ENCODE results near the gene NID1.

- TF ChIP-seq EZH2 (IDR thresholded peaks at IDR 0.05; ENCODE audit: low read length, unreplicated experiment) (no peak), CTCF (conservative IDR thresholded peaks at IDR 0.05; ENCODE audit: low read depth, low read length) (no peak), EZH2phosphoT487 (IDR thresholded peaks at IDR 0.05; ENCODE audit: borderline replicate concordance, low read length) (no peak)
Observed at GRCh38 chr1:236086537-236086936, 21.6 kb upstream of the NID1 start.
